OCI-LY7 (cell line): ENCODE results near the gene STIP1. TPM values are rescaled to one million over a fixed set of nuclear protein-coding genes. Genes with fewer than 3 reads are reported as not detected.

Source experiments
- BruUV-seq: library from RNA; stranded (reverse); fragments of 400-500 nt; replicated peaks from 2 replicates; lab custom pipeline; 2021; lab: Mats Ljungman, UMichigan
- CTCF ChIA-PET: fragments of 300-600 bp; sonication (Branson Sonifier 250); formaldehyde crosslinking; loops from one replicate; lab custom pipeline; 2022; ENCODE audit warnings: antibody characterized with exemption; ENCODE audit not compliant: unreplicated experiment; lab: Charles Lee
- POLR2A ChIA-PET: fragments of 300-600 bp; sonication (Branson Sonifier 250); formaldehyde crosslinking; loops from one replicate; lab custom pipeline; 2022; ENCODE audit warnings: antibody characterized with exemption; lab: Charles Lee
- DNase-seq: peaks from one replicate; pipeline ENCODE4 v3.0.0-alpha.2; 2015; ENCODE audit warnings: low spot score
- H2AFZ ChIP-seq: fragments of 200-600 bp; sonication (generic), shearing (Covaris generic); 2 replicates; pipeline ENCODE4 v1.6.1; 2014; ENCODE audit warnings: mild to moderate bottlenecking, antibody characterized with exemption, low read length, moderate library complexity
- H3K27ac ChIP-seq: fragments of 200-600 bp; sonication (generic); 2 replicates; pipeline ENCODE4 v1.5.1; 2014; ENCODE audit warnings: mixed run types, low read depth, mild to moderate bottlenecking, moderate library complexity, low read length, inconsistent platforms; ENCODE audit not compliant: poor library complexity, severe bottlenecking
- H3K36me3 ChIP-seq: fragments of 200-600 bp; sonication (generic); 2 replicates; pipeline ENCODE4 v1.6.1; 2014; ENCODE audit warnings: mild to moderate bottlenecking, antibody characterized with exemption, low read length, moderate library complexity, mixed read lengths; ENCODE audit not compliant: insufficient read depth
- H3K4me1 ChIP-seq: fragments of 200-600 bp; sonication (generic); 2 replicates; pipeline ENCODE4 v1.5.1; 2014; ENCODE audit warnings: mild to moderate bottlenecking, low read length; ENCODE audit not compliant: insufficient read depth, poor library complexity, severe bottlenecking
- H3K4me2 ChIP-seq: fragments of 200-600 bp; sonication (generic); 2 replicates; pipeline ENCODE4 v1.6.1; 2014; ENCODE audit warnings: mild to moderate bottlenecking, low read length
- H3K4me3 ChIP-seq: fragments of 200-600 bp; sonication (generic); 2 replicates; pipeline ENCODE4 v1.5.1; 2014; ENCODE audit warnings: mild to moderate bottlenecking, low read depth, low read length; ENCODE audit not compliant: poor library complexity, severe bottlenecking
- H3K79me2 ChIP-seq: fragments of 200-600 bp; sonication (generic); 2 replicates; pipeline ENCODE4 v1.6.1; 2016; ENCODE audit warnings: low read depth, mild to moderate bottlenecking, low read length, moderate library complexity, mixed read lengths; ENCODE audit not compliant: insufficient read depth
- H3K9me2 ChIP-seq: fragments of 200-600 bp; sonication (generic); 2 replicates; pipeline ENCODE4 v1.6.1; 2016; ENCODE audit warnings: mild to moderate bottlenecking, low read length, mixed read lengths; ENCODE audit not compliant: insufficient read depth
- H3K9me3 ChIP-seq: fragments of 200-600 bp; sonication (generic); 2 replicates; pipeline ENCODE4 v1.6.1; 2014; ENCODE audit warnings: mild to moderate bottlenecking, mixed run types, low read length, mixed read lengths
- H4K20me1 ChIP-seq: fragments of 200-600 bp; sonication (generic); 2 replicates; pipeline ENCODE4 v1.6.1; 2014; ENCODE audit warnings: mild to moderate bottlenecking, antibody characterized with exemption, low read length, moderate library complexity, mixed read lengths; ENCODE audit not compliant: insufficient read depth
- EZH2phosphoT487 ChIP-seq: fragments of 200-600 bp; sonication (generic); IDR thresholded peaks from 2 replicates; pipeline ENCODE4 v1.6.1; 2018; ENCODE audit warnings: low read depth, borderline replicate concordance, mild to moderate bottlenecking, mixed run types, antibody characterized with exemption, low read length, moderate library complexity, mixed read lengths
- intact Hi-C: fragments of 100-400 bp; cut with micrococcal nuclease; formaldehyde crosslinking; loops from one replicate; pipeline ENCODE4 v1.10.0; 2022; ENCODE audit not compliant: unreplicated experiment
- total RNA-seq, 2 experiments: library from RNA; depleted of rRNA in 1 of 2; stranded (reverse); fragments of >200 nt in 1 of 2; shearing (Covaris generic) in 1 of 2; gene quantifications; 2 replicates each; pipeline ENCODE4 v1.2.3, GENCODE V29; 2014 to 2022
- TF ChIP-seq, protein P1 (sequence below): fragments of 200-600 bp; sonication (generic); conservative IDR thresholded peaks from 2 replicates; pipeline ENCODE4 v1.5.1; 2014; ENCODE audit warnings: mild to moderate bottlenecking, antibody characterized with exemption, low read length, moderate library complexity, mixed read lengths

Gene STIP1
- total RNA-seq, 2 experiments from 2014 or later: 240 to 271 TPM

DNA sequence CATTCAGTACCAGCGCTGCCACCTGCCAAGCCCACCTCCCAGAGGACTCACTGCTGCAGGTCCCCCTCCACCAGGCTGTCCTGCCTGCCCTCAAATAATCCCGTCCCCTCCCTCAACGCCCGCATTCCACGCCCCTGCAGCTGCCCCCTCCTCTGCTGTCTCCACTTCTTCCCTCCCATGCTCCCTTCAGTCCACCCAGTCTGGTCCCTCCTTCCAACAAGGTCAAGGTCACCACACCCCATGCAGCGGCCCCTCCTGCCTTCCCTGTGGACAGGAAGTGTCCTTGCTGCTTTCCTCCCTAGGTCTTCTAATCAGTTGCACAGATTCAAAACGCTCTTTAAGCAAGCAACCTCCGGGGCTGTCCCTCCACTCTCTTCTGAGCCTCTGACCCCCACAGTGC is 32.2 kb upstream of the STIP1 start:
- BruUV-seq: no TSS peak
- Histone ChIP-seq H3K4me2 (no peak overlapping the region), H3K9me2 (no peaks in the 10 kb centered on the region), H3K27ac (no peak overlapping the region), H3K4me3 (no peak overlapping the region), H2AFZ (no peak overlapping the region), H4K20me1 (no peaks in the 10 kb centered on the region), H3K9me3 (no peaks in the 10 kb centered on the region), H3K36me3 (no peaks in the 10 kb centered on the region), H3K4me1 (no peaks in the 10 kb centered on the region), H3K79me2 (no peaks in the 10 kb centered on the region)
- ChIA-PET CTCF (interaction anchor here (0.6 kb wide), 1 partner anchor 308 kb away, joined by 3 read pairs; no protein-coding TSS in a partner anchor), POLR2A (no interaction called here)
- no peak for DNase-seq
- TF ChIP-seq, protein P1, sequence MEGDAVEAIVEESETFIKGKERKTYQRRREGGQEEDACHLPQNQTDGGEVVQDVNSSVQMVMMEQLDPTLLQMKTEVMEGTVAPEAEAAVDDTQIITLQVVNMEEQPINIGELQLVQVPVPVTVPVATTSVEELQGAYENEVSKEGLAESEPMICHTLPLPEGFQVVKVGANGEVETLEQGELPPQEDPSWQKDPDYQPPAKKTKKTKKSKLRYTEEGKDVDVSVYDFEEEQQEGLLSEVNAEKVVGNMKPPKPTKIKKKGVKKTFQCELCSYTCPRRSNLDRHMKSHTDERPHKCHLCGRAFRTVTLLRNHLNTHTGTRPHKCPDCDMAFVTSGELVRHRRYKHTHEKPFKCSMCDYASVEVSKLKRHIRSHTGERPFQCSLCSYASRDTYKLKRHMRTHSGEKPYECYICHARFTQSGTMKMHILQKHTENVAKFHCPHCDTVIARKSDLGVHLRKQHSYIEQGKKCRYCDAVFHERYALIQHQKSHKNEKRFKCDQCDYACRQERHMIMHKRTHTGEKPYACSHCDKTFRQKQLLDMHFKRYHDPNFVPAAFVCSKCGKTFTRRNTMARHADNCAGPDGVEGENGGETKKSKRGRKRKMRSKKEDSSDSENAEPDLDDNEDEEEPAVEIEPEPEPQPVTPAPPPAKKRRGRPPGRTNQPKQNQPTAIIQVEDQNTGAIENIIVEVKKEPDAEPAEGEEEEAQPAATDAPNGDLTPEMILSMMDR: no peak
- TF ChIP-seq EZH2phosphoT487: no peak
- intact Hi-C loops: no loop called here

DNA sequence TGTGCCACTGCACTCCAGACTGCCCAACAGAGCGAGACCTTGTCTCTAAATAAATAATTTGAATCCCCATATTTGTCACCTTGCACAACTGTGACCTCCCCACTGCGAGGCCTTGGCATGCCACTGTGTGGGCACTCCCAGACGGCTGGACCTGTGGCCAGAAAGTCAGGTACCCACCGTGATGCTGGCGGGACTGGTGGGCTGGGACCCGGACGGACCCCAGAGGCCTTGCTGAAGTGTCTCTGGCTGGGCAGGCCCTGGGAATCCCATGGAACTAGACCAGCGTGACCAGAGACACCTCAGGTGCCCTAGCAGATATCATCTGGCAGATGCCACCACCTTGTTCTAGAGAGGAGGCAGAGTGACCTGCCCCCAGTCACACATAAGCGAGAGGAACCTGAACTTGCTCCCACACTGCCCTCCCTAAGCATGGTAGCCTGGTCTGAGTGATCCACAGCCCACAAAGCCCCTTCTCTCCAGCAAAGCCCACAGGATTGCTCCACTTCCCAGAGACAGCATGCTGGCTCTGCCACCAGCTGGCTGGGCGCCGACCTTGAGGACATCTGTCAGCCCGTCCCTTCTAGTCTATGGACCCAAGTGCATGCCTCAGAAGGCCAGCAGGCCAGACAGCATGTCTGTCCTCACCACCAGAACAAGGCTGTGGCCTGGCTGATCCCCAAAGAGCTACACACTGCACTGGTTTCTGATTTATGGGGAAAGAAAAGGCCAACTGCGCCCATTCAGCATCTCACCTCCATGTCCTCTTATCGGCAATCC is 29.5 kb upstream of the STIP1 start:
- no peaks in the 10 kb centered on the region for H3K9me2 ChIP-seq
- H3K27ac ChIP-seq: no peak overlapping the region
- H3K79me2 ChIP-seq: no peaks in the 10 kb centered on the region
- DNase-seq: no peak
- H2AFZ ChIP-seq: no peak overlapping the region
- H3K4me3 ChIP-seq: no peak overlapping the region
- ChIA-PET CTCF (no interaction called here), POLR2A (interaction anchor here (0.6 kb wide), 1 partner anchor 331 kb away, joined by 3 read pairs; no protein-coding TSS in a partner anchor)
- no peaks in the 10 kb centered on the region for H3K36me3 ChIP-seq
- intact Hi-C loops: no loop called here
- no peaks in the 10 kb centered on the region for H3K4me1 ChIP-seq
- no peak overlapping the region for H3K4me2 ChIP-seq
- no peak for TF ChIP-seq EZH2phosphoT487
- TF ChIP-seq, protein P1: no peak
- H4K20me1 ChIP-seq: no peaks in the 10 kb centered on the region
- BruUV-seq: no TSS peak
- H3K9me3 ChIP-seq: no peaks in the 10 kb centered on the region
